ENCODE data around the gene NMT2. TPM values are rescaled to one million over a fixed set of nuclear protein-coding genes. Genes with fewer than 3 reads are reported as not detected.

The NMT2 gene
- polyA plus RNA-seq, 2 of the 4 experiments (the other 2 are of a cell fraction): 14.7 to 19.6 TPM

DNA sequence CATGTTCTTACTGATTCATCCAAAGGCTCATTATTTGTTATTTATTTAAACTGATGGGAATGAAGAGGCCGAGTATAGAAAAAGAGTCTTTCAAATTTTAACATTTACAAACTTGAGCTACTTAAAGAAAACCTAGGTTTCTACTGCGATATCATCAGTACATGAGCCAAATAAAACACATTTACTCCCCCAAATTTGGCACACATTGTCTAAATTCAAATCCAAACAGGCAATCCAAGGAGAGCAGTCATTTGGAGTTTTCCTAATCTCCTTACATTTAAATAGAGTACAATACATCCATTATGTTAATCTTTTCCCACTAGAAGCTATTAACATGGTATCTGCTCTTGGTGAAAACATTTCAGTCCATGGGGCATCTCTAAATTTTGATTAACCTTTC, 2.2 kb downstream of the NMT2 start:
- 65% methylated on average over 2 of the region's 2 CpGs for WGBS (ENCODE audit: missing lambda C conversion rate)
- H3K27ac ChIP-seq: no peak overlapping the region
- CTCF ChIA-PET: interaction anchor here (1.2 to 1.6 kb wide), 2 partner anchors 19 to 24 kb away, joined by 3 to 6 read pairs; no protein-coding TSS in a partner anchor

DNA sequence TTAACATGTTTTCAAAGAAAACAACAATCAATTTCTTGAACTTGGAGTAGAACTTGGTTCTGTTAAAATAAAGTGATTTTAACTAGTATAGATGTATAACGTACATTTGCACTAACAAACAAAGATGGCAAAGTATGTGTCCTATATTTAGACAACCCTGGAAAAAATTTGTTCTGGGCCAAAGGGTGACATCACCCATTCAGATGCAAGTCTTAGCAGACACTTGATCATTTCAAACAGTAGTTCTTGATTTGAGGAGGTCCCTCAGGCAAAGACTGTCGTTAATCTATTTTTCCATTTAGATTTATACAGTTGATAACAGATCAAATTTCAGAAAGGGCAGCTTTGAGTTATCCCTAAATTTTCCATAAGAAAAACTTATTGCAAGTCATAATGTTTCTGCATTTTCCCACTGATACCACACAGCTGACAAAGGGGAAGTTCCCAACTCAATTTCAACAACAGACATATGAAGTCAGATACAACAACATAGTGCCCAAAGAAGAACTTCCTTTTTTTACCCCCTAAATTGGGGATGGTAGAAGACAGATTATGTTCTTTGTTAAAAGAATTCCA, 5.2 kb downstream of the NMT2 start:
- H3K4me2 ChIP-seq: no peak overlapping the region
- FAIRE-seq (no peak), DNase-seq (ENCODE audit: low read depth in 1 of 2, low spot score in 1 of 2) (no peak), ATAC-seq (no peak)
- TF ChIP-seq EHF (CRISPR knock-in tag; IDR thresholded peaks at IDR 0.05) (no peak), HDAC2 (IDR thresholded peaks at IDR 0.05) (no peak), E2F6 (IDR thresholded peaks at IDR 0.05; ENCODE audit: borderline replicate concordance, low read depth) (no peak), TFCP2L1 (CRISPR knock-in tag; IDR thresholded peaks at IDR 0.05) (no peak), POLR2A (IDR thresholded peaks at IDR 0.05; ENCODE audit: low read length) (no peak), ZSCAN20 (CRISPR knock-in tag; IDR thresholded peaks at IDR 0.05) (no peak), HEYL (CRISPR knock-in tag; IDR thresholded peaks at IDR 0.05) (no peak), HOXB13 (CRISPR knock-in tag; IDR thresholded peaks at IDR 0.05; ENCODE audit: low read depth) (no peak), CHD4 (IDR thresholded peaks at IDR 0.05; ENCODE audit: borderline replicate concordance) (no peak), RFX5 (IDR thresholded peaks at IDR 0.05) (no peak), RARB (CRISPR knock-in tag; IDR thresholded peaks at IDR 0.05) (no peak), RCOR1 (IDR thresholded peaks at IDR 0.05; ENCODE audit: low read depth, low read length) (no peak)
- TF ChIP-seq, protein P1, sequence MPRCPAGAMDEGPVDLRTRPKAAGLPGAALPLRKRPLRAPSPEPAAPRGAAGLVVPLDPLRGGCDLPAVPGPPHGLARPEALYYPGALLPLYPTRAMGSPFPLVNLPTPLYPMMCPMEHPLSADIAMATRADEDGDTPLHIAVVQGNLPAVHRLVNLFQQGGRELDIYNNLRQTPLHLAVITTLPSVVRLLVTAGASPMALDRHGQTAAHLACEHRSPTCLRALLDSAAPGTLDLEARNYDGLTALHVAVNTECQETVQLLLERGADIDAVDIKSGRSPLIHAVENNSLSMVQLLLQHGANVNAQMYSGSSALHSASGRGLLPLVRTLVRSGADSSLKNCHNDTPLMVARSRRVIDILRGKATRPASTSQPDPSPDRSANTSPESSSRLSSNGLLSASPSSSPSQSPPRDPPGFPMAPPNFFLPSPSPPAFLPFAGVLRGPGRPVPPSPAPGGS (IDR thresholded peaks at IDR 0.05): no peak
- H3K4me1 ChIP-seq: peaks cover 19% of the 10 kb centered on the region; the same call in 2 of the 3 replicates
- no peak overlapping the region for H3K4me3 ChIP-seq
- CTCF ChIA-PET: no interaction called here
- POLR2A ChIA-PET: no interaction called here
- H3K9me3 ChIP-seq: no peaks in the 10 kb centered on the region
- 90% methylated on average over 2 of the region's 2 CpGs for WGBS (ENCODE audit: missing lambda C conversion rate)
- no peak overlapping the region for H3K27ac ChIP-seq

More for the DNA sequence above, 2.2 kb downstream of the NMT2 start:
- no peak for TF ChIP-seq CHD2 (IDR thresholded peaks at IDR 0.05; ENCODE audit: low read length, partially characterized antibody)
- TF ChIP-seq HEYL (CRISPR knock-in tag; IDR thresholded peaks at IDR 0.05): no peak
- no peak for TF ChIP-seq POLR2A (IDR thresholded peaks at IDR 0.05; ENCODE audit: low read length)
- TF ChIP-seq JUN (IDR thresholded peaks at IDR 0.05): no peak
- TF ChIP-seq FOXS1 (CRISPR knock-in tag; IDR thresholded peaks at IDR 0.05): no peak
- no peak for TF ChIP-seq NPAS2 (CRISPR knock-in tag; IDR thresholded peaks at IDR 0.05; ENCODE audit: borderline replicate concordance)
- peak overlapping the region; percentile 89; the same call in 2 of the 3 replicates for H3K4me2 ChIP-seq
- peaks cover 21% of the 10 kb centered on the region for H3K4me1 ChIP-seq
- no peak for ATAC-seq
- DNase-seq (ENCODE audit: low read depth in 1 of 2, low spot score in 1 of 2): no peak
- no peaks in the 10 kb centered on the region for H3K9me3 ChIP-seq
- FAIRE-seq: no peak
- POLR2A ChIA-PET: no interaction called here
- H3K4me3 ChIP-seq: no peak overlapping the region

- H3K9me3 ChIP-seq: no peaks in the 10 kb centered on the region
These were observed 9.5 kb downstream of the NMT2 start for GRCh38 chr10:15158972-15159371.

More at GRCh38 chr10:15158972-15159371, 9.5 kb downstream of the NMT2 start:
- ChIA-PET CTCF (interaction anchor here (1.0 to 1.4 kb wide), 2 partner anchors 8 to 10 kb away, joined by 3 read pairs; partner anchors contain the start of gene NMT2), POLR2A (no interaction called here)
- DNase-seq (ENCODE audit: low read depth in 1 of 2, low spot score in 1 of 2) (no peak), FAIRE-seq (no peak), ATAC-seq (0 out of 6 replicates have a peak, but pooled peaks of 1 of the 2 experiments have one; percentile 19)
- Histone ChIP-seq H3K27ac (no peak overlapping the region), H3K4me3 (no peak overlapping the region), H3K4me1 (0 out of 3 replicates have a peak, but pooled peaks cover 10% of the 10 kb centered on the region), H3K4me2 (no peak overlapping the region)
- no peak for TF ChIP-seq RAD21 (conservative IDR thresholded peaks at IDR 0.05 in 1 of 2, IDR thresholded peaks at IDR 0.05 in 1 of 2)
- TF ChIP-seq ZFP36 (IDR thresholded peaks at IDR 0.05; ENCODE audit: borderline replicate concordance, partially characterized antibody): no peak
- TF ChIP-seq, protein P2, sequence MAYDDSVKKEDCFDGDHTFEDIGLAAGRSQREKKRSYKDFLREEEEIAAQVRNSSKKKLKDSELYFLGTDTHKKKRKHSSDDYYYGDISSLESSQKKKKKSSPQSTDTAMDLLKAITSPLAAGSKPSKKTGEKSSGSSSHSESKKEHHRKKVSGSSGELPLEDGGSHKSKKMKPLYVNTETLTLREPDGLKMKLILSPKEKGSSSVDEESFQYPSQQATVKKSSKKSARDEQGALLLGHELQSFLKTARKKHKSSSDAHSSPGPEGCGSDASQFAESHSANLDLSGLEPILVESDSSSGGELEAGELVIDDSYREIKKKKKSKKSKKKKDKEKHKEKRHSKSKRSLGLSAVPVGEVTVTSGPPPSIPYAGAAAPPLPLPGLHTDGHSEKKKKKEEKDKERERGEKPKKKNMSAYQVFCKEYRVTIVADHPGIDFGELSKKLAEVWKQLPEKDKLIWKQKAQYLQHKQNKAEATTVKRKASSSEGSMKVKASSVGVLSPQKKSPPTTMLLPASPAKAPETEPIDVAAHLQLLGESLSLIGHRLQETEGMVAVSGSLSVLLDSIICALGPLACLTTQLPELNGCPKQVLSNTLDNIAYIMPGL (CRISPR knock-in tag; IDR thresholded peaks at IDR 0.05; ENCODE audit: borderline replicate concordance): no peak
- no peak for TF ChIP-seq HDAC2 (IDR thresholded peaks at IDR 0.05)
